KOPT-K1 (cell line): ENCODE measurements around the gene TLCD3B.
"Not testable (repeated sequence)": the region's sequence is repeated elsewhere in the genome, so short reads cannot be mapped to it uniquely, and the experiment has no call there.

Experiments
- H3K27ac ChIP-seq: fragments of 200-600 bp; sonication (generic); 2 replicates; pipeline ENCODE4 v1.5.1; 2016; ENCODE audit warnings: antibody characterized with exemption, mild to moderate bottlenecking, low read depth, low read length; ENCODE audit not compliant: poor library complexity, severe bottlenecking
- H3K36me3 ChIP-seq: fragments of 200-600 bp; sonication (generic); 2 replicates; pipeline ENCODE4 v1.5.1; 2017; ENCODE audit warnings: antibody characterized with exemption, mild to moderate bottlenecking, low read length, moderate library complexity; ENCODE audit not compliant: insufficient read depth
- H3K9me3 ChIP-seq: fragments of 200-600 bp; sonication (generic); 2 replicates; pipeline ENCODE4 v1.5.1; 2017; ENCODE audit warnings: antibody characterized with exemption, low read length, mild to moderate bottlenecking; ENCODE audit not compliant: insufficient read depth, poor library complexity, severe bottlenecking

The TLCD3B gene

GRCh38 chr16:30049871-30050270 is 18.8 kb upstream of the TLCD3B start:
- Histone ChIP-seq H3K9me3 (no peaks in the 10 kb centered on the region), H3K27ac (no peak overlapping the region), H3K36me3 (no peaks in the 10 kb centered on the region)

GRCh38 chr16:30046588-30046987 is 15.5 kb upstream of the TLCD3B start:
- H3K36me3 ChIP-seq, result no peaks in the 10 kb centered on the region
- H3K9me3 ChIP-seq, result no peaks in the 10 kb centered on the region
- H3K27ac ChIP-seq, result no peak overlapping the region

- H3K36me3 ChIP-seq, result no peaks in the 10 kb centered on the region
- no peak overlapping the region for H3K27ac ChIP-seq
- no peaks in the 10 kb centered on the region for H3K9me3 ChIP-seq
These were observed 15.1 kb upstream of the TLCD3B start for GRCh38 chr16:30046178-30046577.

GRCh38 chr16:30041841-30042240 is 10.8 kb upstream of the TLCD3B start:
- H3K27ac ChIP-seq, result no peak overlapping the region
- H3K9me3 ChIP-seq, result no peaks in the 10 kb centered on the region
- no peaks in the 10 kb centered on the region for H3K36me3 ChIP-seq

- not testable (repeated sequence) for H3K27ac ChIP-seq, H3K36me3 ChIP-seq, H3K9me3 ChIP-seq
These were observed 9.6 kb upstream of the TLCD3B start for GRCh38 chr16:30040690-30041089.

- Histone ChIP-seq H3K9me3 (no peaks in the 10 kb centered on the region), H3K36me3 (no peaks in the 10 kb centered on the region), H3K27ac (no peak overlapping the region)
These were observed 9.2 kb upstream of the TLCD3B start for GRCh38 chr16:30040221-30040620.

GRCh38 chr16:30033270-30033669 is 2.2 kb upstream of the TLCD3B start:
- no peak overlapping the region for H3K27ac ChIP-seq
- no peaks in the 10 kb centered on the region for H3K9me3 ChIP-seq
- H3K36me3 ChIP-seq, result no peaks in the 10 kb centered on the region

- H3K27ac ChIP-seq, result no peak overlapping the region
These were observed 1.2 kb upstream of the TLCD3B start for GRCh38 chr16:30032083-30032819.

GRCh38 chr16:30031477-30031918 is 427 bp upstream of the TLCD3B start:
- Histone ChIP-seq H3K27ac (no peak overlapping the region), H3K9me3 (no peaks in the 10 kb centered on the region), H3K36me3 (no peaks in the 10 kb centered on the region)

More at GRCh38 chr16:30032083-30032819, 1.2 kb upstream of the TLCD3B start:
- Histone ChIP-seq H3K9me3 (no peaks in the 10 kb centered on the region), H3K36me3 (no peaks in the 10 kb centered on the region)

- Histone ChIP-seq H3K36me3 (no peaks in the 10 kb centered on the region), H3K9me3 (no peaks in the 10 kb centered on the region), H3K27ac (no peak overlapping the region)
These were observed 923 bp downstream of the TLCD3B start for GRCh38 chr16:30030011-30030685.

- Histone ChIP-seq H3K9me3 (no peaks in the 10 kb centered on the region), H3K27ac (no peak overlapping the region), H3K36me3 (no peaks in the 10 kb centered on the region)
These were observed 2.5 kb downstream of the TLCD3B start for GRCh38 chr16:30028438-30029076.

GRCh38 chr16:30027588-30028437 is 3.3 kb downstream of the TLCD3B start:
- H3K9me3 ChIP-seq, result no peaks in the 10 kb centered on the region
- no peak overlapping the region for H3K27ac ChIP-seq
- no peaks in the 10 kb centered on the region for H3K36me3 ChIP-seq

GRCh38 chr16:30026449-30026848 is 4.6 kb downstream of the TLCD3B start:
- Histone ChIP-seq H3K36me3 (no peaks in the 10 kb centered on the region), H3K27ac (no peak overlapping the region), H3K9me3 (no peaks in the 10 kb centered on the region)

- Histone ChIP-seq H3K27ac (no peak overlapping the region), H3K36me3 (no peaks in the 10 kb centered on the region), H3K9me3 (no peaks in the 10 kb centered on the region)
These were observed 5.5 kb downstream of the TLCD3B start for GRCh38 chr16:30025574-30025973.

- Histone ChIP-seq H3K27ac (no peak overlapping the region), H3K9me3 (no peaks in the 10 kb centered on the region), H3K36me3 (no peaks in the 10 kb centered on the region)
These were observed 5.9 kb downstream of the TLCD3B start for GRCh38 chr16:30025156-30025555.
